Measurements from ENCODE around the gene CACNB2. TPM values are rescaled to one million over a fixed set of nuclear protein-coding genes. Genes with fewer than 3 reads are reported as not detected.

Gene CACNB2
- total and polyA plus RNA-seq, 2 experiments from 2014 or later = 101 to 172 TPM

DNA sequence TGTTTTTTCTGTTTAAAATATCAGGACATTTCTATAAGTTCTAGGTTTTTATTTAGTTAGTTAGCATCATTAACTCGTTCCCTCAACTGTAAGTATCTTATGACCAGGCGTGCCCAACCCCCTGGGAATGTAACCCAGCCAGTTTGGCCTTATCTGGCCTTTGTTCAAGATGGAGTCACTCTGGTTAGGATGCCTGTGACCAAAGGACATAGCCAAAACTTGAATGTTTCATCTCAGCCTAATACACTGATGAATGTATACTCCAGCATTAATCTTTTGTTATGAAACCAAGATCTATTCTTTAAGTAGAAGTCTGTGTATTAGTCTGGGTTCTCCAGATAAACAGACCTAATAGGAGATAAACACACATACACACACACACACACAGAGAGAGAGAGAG, 279.7 kb downstream of the CACNB2 start:
- peaks cover 9% of the 10 kb centered on the region for H3K4me1 ChIP-seq (ENCODE audit: low read depth)
- H3K27ac ChIP-seq = no peak overlapping the region
- no peaks in the 10 kb centered on the region for H3K27me3 ChIP-seq
- H3K4me3 ChIP-seq = no peak overlapping the region
- TF ChIP-seq, protein P1, sequence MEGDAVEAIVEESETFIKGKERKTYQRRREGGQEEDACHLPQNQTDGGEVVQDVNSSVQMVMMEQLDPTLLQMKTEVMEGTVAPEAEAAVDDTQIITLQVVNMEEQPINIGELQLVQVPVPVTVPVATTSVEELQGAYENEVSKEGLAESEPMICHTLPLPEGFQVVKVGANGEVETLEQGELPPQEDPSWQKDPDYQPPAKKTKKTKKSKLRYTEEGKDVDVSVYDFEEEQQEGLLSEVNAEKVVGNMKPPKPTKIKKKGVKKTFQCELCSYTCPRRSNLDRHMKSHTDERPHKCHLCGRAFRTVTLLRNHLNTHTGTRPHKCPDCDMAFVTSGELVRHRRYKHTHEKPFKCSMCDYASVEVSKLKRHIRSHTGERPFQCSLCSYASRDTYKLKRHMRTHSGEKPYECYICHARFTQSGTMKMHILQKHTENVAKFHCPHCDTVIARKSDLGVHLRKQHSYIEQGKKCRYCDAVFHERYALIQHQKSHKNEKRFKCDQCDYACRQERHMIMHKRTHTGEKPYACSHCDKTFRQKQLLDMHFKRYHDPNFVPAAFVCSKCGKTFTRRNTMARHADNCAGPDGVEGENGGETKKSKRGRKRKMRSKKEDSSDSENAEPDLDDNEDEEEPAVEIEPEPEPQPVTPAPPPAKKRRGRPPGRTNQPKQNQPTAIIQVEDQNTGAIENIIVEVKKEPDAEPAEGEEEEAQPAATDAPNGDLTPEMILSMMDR (IDR thresholded peaks at IDR 0.05; ENCODE audit: low read depth, low read length) = no peak
- DNase-seq (ENCODE audit: low read depth in 1 of 2, low spot score in 1 of 2) = no peak
- no peaks in the 10 kb centered on the region for H3K9me3 ChIP-seq (ENCODE audit: low read depth)
- H3K36me3 ChIP-seq = no peaks in the 10 kb centered on the region

DNA sequence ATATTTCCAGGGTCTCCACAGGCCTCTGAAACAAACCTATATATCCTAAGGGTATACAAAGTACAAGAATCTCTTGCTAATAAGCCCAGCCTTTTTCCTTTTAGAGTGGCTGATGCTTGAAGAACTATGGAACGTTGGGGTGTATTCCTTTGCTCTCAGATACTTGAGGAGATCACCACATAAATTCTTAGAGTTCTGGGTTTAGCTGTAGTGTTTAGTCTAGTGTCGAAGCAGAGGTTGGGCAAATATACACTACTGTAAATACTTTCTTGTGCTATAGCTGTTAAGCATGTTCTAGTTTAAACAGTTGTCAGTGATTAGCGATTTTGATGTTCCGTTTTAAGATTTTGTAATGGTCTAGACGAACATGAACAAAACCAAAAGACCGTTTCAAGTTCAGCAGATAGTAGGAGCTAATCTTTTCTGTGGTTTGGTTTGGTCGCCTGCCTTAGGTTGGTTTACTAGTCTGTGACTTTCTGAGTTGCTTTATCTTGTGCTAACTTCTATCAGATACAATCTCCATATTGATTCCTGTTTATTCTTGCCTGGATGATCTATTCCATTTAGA, 281.6 kb downstream of the CACNB2 start:
- no peaks in the 10 kb centered on the region for H3K27me3 ChIP-seq
- no peak for DNase-seq (ENCODE audit: low read depth in 1 of 2, low spot score in 1 of 2)
- TF ChIP-seq, protein P1 (IDR thresholded peaks at IDR 0.05; ENCODE audit: low read depth, low read length) = no peak
- peaks cover 12% of the 10 kb centered on the region for H3K4me1 ChIP-seq (ENCODE audit: low read depth)
- H3K27ac ChIP-seq = no peak overlapping the region
- H3K9me3 ChIP-seq (ENCODE audit: low read depth) = no peaks in the 10 kb centered on the region
- H3K4me3 ChIP-seq = no peak overlapping the region
- H3K36me3 ChIP-seq = no peaks in the 10 kb centered on the region

DNA sequence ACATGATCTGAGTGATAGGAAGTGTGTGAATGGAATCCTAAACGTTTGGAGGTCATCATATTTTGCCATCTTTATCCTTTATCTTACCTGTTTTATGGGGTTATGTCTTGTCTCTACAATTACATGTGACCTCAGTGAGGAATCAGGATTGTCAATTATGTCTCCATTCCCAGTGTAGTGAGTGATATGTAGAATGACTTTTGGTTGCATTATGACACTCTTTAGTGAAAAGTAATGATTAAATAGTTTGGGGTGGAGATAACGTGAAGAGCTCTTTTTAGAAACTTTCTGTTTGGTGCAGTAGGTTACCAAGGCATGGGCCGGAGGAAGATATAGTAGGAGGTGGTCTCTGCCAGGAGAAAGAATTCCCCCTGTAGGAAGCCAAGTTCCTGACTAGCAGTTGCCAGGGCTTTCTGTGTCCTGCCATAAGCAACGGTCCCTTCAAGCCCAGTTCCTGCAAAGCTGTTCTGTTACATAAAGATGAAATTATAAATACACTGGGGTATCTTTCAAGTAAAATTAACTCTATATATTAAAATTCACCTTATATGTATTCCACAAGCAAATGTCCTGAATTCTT, 282.9 kb downstream of the CACNB2 start:
- Histone ChIP-seq H3K27me3 (no peaks in the 10 kb centered on the region), H3K4me3 (no peak overlapping the region), H3K9me3 (ENCODE audit: low read depth) (no peaks in the 10 kb centered on the region), H3K36me3 (no peaks in the 10 kb centered on the region), H3K4me1 (ENCODE audit: low read depth) (peaks cover 12% of the 10 kb centered on the region), H3K27ac (no peak overlapping the region)
- TF ChIP-seq, protein P1 (IDR thresholded peaks at IDR 0.05; ENCODE audit: low read depth, low read length) = no peak
- DNase-seq (ENCODE audit: low read depth in 1 of 2, low spot score in 1 of 2) = no peak

DNA sequence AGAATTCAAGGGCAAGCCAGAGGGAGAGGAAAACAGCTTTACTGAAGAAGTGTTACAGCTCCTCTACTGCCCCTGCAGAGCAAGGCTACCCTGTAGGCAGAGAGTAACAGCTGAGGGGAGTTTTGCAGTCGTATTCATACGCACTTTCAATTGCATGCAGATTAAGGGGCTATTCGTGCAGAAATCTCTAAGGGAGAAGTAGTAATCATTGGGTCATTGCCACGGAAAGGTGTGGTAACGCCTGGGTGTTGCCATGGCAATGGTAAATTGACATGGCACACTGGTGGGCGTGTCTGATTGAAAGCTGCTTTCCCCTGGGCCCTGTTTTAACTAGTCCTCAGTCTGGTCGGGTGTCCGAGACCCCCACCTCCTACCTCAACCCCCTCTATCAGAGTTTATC, 284.0 kb downstream of the CACNB2 start:
- no peaks in the 10 kb centered on the region for H3K27me3 ChIP-seq
- TF ChIP-seq, protein P1 (IDR thresholded peaks at IDR 0.05; ENCODE audit: low read depth, low read length) = no peak
- H3K4me1 ChIP-seq (ENCODE audit: low read depth) = peaks cover 12% of the 10 kb centered on the region
- H3K9me3 ChIP-seq (ENCODE audit: low read depth) = no peaks in the 10 kb centered on the region
- no peak overlapping the region for H3K27ac ChIP-seq
- no peaks in the 10 kb centered on the region for H3K36me3 ChIP-seq
- no peak overlapping the region for H3K4me3 ChIP-seq
- no peak for DNase-seq (ENCODE audit: low read depth in 1 of 2, low spot score in 1 of 2)

DNA sequence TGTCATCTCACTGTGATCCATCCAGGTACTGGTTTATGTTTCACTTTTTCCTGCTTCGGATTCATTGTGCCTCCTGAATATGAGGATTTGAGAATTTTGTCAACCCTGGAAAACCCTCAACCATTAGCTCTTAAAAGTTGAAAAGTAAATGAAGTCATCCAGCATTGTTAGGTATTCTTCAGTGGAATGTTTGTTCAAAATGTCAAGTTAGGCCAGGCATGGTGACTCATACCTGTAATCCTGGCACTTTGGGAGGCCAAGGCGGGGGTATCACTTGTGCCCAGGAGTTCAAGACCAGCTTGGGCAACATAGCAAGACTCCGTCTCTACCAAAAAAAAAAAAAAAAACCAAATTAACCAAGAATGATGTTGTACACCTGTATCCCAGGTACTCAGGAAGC, 289.1 kb downstream of the CACNB2 start:
- H3K9me3 ChIP-seq (ENCODE audit: low read depth) = no peaks in the 10 kb centered on the region
- no peak for DNase-seq (ENCODE audit: low read depth in 1 of 2, low spot score in 1 of 2)
- no peaks in the 10 kb centered on the region for H3K27me3 ChIP-seq
- H3K27ac ChIP-seq = no peak overlapping the region
- no peak overlapping the region for H3K4me3 ChIP-seq
- no peaks in the 10 kb centered on the region for H3K36me3 ChIP-seq
- TF ChIP-seq, protein P1 (IDR thresholded peaks at IDR 0.05; ENCODE audit: low read depth, low read length) = no peak
- H3K4me1 ChIP-seq (ENCODE audit: low read depth) = peaks cover 4% of the 10 kb centered on the region

Data from cardiac muscle cell (in vitro differentiated cells and primary cell).